HEK293T (cell line): ENCODE results near the gene OR51B6.

Source experiments
- ARNT ChIP-seq: fragments of 450-650 bp; IDR thresholded peaks from 2 replicates; pipeline ENCODE4 v1.6.1; 2017; ENCODE audit warnings: mild to moderate bottlenecking
- BHLHE40 ChIP-seq: fragments of 450-650 bp; IDR thresholded peaks from 2 replicates; pipeline ENCODE4 v1.6.1; 2016; ENCODE audit warnings: mild to moderate bottlenecking, moderate library complexity, borderline replicate concordance
- ELF4 ChIP-seq: fragments of 450-650 bp; IDR thresholded peaks from 2 replicates; pipeline ENCODE4 v1.6.1; 2017; ENCODE audit warnings: antibody characterized with exemption
- FOXA1 ChIP-seq: fragments of 450-650 bp; IDR thresholded peaks from 2 replicates; pipeline ENCODE4 v1.6.1; 2016; ENCODE audit warnings: mild to moderate bottlenecking
- FOXM1 ChIP-seq: fragments of 450-650 bp; IDR thresholded peaks from 2 replicates; pipeline ENCODE4 v1.6.1; 2017; ENCODE audit warnings: mild to moderate bottlenecking, borderline replicate concordance
- LEF1 ChIP-seq: fragments of 450-650 bp; IDR thresholded peaks from 2 replicates; pipeline ENCODE4 v1.6.1; 2017; ENCODE audit warnings: mild to moderate bottlenecking, borderline replicate concordance
- NFRKB ChIP-seq: fragments of 450-650 bp; IDR thresholded peaks from 2 replicates; pipeline ENCODE4 v1.6.1; 2016; ENCODE audit warnings: mild to moderate bottlenecking, moderate library complexity
- SP1 ChIP-seq: fragments of 450-650 bp; IDR thresholded peaks from 2 replicates; pipeline ENCODE4 v1.6.1; 2017
- SUZ12 ChIP-seq: fragments of 450-650 bp; IDR thresholded peaks from 2 replicates; pipeline ENCODE4 v1.6.1; 2016; ENCODE audit warnings: mild to moderate bottlenecking
- ZNF384 ChIP-seq: fragments of 450-650 bp; IDR thresholded peaks from 2 replicates; pipeline ENCODE4 v1.6.1; 2016

GRCh38 chr11:5363679-5364078 is 12.4 kb downstream of the OR51B6 start:
- TF ChIP-seq BHLHE40, result no peak
- TF ChIP-seq SUZ12, result no peak
- no peak for TF ChIP-seq NFRKB
- no peak for TF ChIP-seq FOXM1
- no peak for TF ChIP-seq SP1
- TF ChIP-seq ELF4, result no peak
- no peak for TF ChIP-seq FOXA1
- no peak for TF ChIP-seq ZNF384
- no peak for TF ChIP-seq LEF1
- no peak for TF ChIP-seq ARNT
